ENCODE data around the gene ZNF655.
A peak's percentile ranks its signal among the peaks of the same experiment; 100 is the strongest.

Gene ZNF655

DNA sequence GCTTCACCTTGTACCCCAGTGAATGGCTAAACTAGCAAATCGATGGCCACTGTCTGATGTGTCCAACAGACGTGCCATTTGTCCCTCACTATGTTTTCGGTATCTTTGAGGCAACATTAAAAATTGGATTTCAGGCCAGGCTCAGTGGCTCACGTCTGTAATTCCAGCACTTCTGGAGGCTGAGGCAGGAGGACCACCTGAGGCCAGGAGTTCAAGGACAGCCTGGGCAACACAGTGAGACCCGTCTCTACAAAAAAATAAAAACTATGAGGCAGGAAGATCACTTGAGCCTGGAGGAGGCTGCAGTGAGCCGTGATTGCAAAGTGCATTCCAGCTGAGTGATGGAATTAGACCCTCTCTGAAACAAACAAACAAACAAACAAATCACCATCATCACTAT, 14.5 kb upstream of the ZNF655 start:
- no peak for TF ChIP-seq YY1 (IDR thresholded peaks at IDR 0.05; ENCODE audit: low read depth)
- TF ChIP-seq TAF1 (IDR thresholded peaks at IDR 0.05; ENCODE audit: low read depth) = no peak
- TF ChIP-seq FOXM1 (IDR thresholded peaks at IDR 0.05; ENCODE audit: borderline replicate concordance, low read depth) = no peak
- TF ChIP-seq EP300 (IDR thresholded peaks at IDR 0.05; ENCODE audit: borderline replicate concordance) = no peak
- TF ChIP-seq, protein P1, sequence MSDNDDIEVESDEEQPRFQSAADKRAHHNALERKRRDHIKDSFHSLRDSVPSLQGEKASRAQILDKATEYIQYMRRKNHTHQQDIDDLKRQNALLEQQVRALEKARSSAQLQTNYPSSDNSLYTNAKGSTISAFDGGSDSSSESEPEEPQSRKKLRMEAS (IDR thresholded peaks at IDR 0.05) = no peak
- no peak for TF ChIP-seq TEAD4 (IDR thresholded peaks at IDR 0.05)
- TF ChIP-seq, protein P2, sequence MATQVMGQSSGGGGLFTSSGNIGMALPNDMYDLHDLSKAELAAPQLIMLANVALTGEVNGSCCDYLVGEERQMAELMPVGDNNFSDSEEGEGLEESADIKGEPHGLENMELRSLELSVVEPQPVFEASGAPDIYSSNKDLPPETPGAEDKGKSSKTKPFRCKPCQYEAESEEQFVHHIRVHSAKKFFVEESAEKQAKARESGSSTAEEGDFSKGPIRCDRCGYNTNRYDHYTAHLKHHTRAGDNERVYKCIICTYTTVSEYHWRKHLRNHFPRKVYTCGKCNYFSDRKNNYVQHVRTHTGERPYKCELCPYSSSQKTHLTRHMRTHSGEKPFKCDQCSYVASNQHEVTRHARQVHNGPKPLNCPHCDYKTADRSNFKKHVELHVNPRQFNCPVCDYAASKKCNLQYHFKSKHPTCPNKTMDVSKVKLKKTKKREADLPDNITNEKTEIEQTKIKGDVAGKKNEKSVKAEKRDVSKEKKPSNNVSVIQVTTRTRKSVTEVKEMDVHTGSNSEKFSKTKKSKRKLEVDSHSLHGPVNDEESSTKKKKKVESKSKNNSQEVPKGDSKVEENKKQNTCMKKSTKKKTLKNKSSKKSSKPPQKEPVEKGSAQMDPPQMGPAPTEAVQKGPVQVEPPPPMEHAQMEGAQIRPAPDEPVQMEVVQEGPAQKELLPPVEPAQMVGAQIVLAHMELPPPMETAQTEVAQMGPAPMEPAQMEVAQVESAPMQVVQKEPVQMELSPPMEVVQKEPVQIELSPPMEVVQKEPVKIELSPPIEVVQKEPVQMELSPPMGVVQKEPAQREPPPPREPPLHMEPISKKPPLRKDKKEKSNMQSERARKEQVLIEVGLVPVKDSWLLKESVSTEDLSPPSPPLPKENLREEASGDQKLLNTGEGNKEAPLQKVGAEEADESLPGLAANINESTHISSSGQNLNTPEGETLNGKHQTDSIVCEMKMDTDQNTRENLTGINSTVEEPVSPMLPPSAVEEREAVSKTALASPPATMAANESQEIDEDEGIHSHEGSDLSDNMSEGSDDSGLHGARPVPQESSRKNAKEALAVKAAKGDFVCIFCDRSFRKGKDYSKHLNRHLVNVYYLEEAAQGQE (IDR thresholded peaks at IDR 0.05; ENCODE audit: low read depth) = no peak
- no peak for TF ChIP-seq EGR1 (IDR thresholded peaks at IDR 0.05)
- no peak for TF ChIP-seq NFIC (IDR thresholded peaks at IDR 0.05)
- no peak for TF ChIP-seq RAD21 (IDR thresholded peaks at IDR 0.05; ENCODE audit: low read depth)
- TF ChIP-seq ZBTB7A (IDR thresholded peaks at IDR 0.05; ENCODE audit: low read depth) = no peak
- TF ChIP-seq, protein P3, sequence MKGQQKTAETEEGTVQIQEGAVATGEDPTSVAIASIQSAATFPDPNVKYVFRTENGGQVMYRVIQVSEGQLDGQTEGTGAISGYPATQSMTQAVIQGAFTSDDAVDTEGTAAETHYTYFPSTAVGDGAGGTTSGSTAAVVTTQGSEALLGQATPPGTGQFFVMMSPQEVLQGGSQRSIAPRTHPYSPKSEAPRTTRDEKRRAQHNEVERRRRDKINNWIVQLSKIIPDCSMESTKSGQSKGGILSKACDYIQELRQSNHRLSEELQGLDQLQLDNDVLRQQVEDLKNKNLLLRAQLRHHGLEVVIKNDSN (IDR thresholded peaks at IDR 0.05) = no peak
- TF ChIP-seq TCF12 (IDR thresholded peaks at IDR 0.05; ENCODE audit: low read depth) = no peak
- TF ChIP-seq CEBPB (IDR thresholded peaks at IDR 0.05) = no peak
- no peak for TF ChIP-seq CREB1 (IDR thresholded peaks at IDR 0.05; ENCODE audit: low read depth)

DNA sequence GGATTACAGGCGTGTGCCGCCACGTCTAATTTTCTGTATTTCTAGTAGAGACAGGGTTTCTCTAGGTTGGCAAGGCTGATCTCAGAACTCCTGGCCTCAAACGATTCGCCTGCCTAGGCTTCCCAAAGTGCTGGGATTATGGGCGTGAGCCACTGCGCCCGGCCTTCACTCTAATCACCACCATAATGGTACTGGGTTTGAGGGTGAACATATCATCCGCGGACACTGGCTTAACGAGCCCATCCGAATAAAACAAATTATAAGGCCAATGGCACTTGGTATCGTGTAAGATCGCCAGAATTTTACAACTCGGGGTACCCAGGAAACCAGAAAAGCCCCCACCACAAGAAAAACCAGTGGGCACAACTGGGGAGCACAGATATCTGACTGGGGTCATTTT, 7.1 kb upstream of the ZNF655 start:
- TF ChIP-seq TEAD4 (IDR thresholded peaks at IDR 0.05) (no peak), ZBTB7A (IDR thresholded peaks at IDR 0.05; ENCODE audit: low read depth) (no peak), TAF1 (IDR thresholded peaks at IDR 0.05; ENCODE audit: low read depth) (no peak), TCF12 (IDR thresholded peaks at IDR 0.05; ENCODE audit: low read depth) (no peak)

DNA sequence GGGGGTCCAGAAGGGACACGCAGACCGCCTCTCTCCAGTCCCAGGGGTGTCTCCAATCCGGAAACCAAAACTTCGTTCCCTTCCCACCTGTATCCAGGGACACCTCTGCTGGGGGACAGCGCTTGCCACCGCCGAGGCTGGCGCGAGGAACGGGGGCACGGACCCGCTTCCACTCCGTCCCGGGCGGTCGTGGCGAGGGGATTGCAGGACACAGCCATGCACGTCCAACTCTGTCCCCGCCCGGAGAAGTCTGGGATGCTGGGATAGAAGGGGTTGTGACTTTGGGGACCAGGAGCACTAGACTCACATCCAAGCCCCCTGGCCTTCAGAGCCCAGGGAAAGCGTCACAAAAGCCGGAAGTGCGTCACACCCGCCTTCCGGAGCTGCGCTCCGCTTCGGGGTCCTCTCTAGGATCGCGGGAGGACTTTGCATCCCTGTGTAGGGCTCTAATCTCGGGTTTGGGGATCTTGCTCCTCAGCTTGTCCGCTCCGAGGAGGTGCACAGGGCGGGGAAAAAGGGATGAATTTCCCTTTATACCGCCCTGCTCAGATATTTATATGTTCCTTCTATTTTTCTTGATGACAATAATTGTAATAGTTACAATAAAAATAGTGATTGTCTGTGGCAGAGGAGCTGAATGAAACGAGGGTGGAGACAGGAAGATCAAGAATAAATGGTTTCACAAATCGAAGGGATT, 6.5 kb upstream of the ZNF655 start, which contains the start of gene FAM200A:
TSS of gene FAM200A (minus strand) at position 348 of the 697 bp plus-strand sequence. CDS start 3,707 bp downstream, outside the sequence.
- TF ChIP-seq YY1 (IDR thresholded peaks at IDR 0.05; ENCODE audit: low read depth) = no peak
- TF ChIP-seq NFIC (IDR thresholded peaks at IDR 0.05) = no peak
- TF ChIP-seq TCF12 (IDR thresholded peaks at IDR 0.05; ENCODE audit: low read depth) = peak; percentile 57; the same call in 1 of the 2 replicates
- TF ChIP-seq, protein P1 (IDR thresholded peaks at IDR 0.05) = peak; percentile 46; the same call in 1 of the 2 replicates
- TF ChIP-seq ZBTB7A (IDR thresholded peaks at IDR 0.05; ENCODE audit: low read depth) = 0 out of 2 replicates have a peak, but pooled peaks have one; percentile 31
- TF ChIP-seq, protein P3 (IDR thresholded peaks at IDR 0.05) = peak; percentile 34; the same call in 1 of the 2 replicates
- TF ChIP-seq EP300 (IDR thresholded peaks at IDR 0.05; ENCODE audit: borderline replicate concordance) = no peak
- TF ChIP-seq TEAD4 (IDR thresholded peaks at IDR 0.05) = 0 out of 2 replicates have a peak, but pooled peaks have one; percentile 31
- TF ChIP-seq TAF1 (IDR thresholded peaks at IDR 0.05; ENCODE audit: low read depth) = peak; percentile 87
- TF ChIP-seq RAD21 (IDR thresholded peaks at IDR 0.05; ENCODE audit: low read depth) = no peak
- TF ChIP-seq CEBPB (IDR thresholded peaks at IDR 0.05) = no peak
- no peak for TF ChIP-seq FOXM1 (IDR thresholded peaks at IDR 0.05; ENCODE audit: borderline replicate concordance, low read depth)
- TF ChIP-seq, protein P2 (IDR thresholded peaks at IDR 0.05; ENCODE audit: low read depth) = no peak
- TF ChIP-seq EGR1 (IDR thresholded peaks at IDR 0.05) = no peak
- peak; percentile 93 for TF ChIP-seq CREB1 (IDR thresholded peaks at IDR 0.05; ENCODE audit: low read depth)

DNA sequence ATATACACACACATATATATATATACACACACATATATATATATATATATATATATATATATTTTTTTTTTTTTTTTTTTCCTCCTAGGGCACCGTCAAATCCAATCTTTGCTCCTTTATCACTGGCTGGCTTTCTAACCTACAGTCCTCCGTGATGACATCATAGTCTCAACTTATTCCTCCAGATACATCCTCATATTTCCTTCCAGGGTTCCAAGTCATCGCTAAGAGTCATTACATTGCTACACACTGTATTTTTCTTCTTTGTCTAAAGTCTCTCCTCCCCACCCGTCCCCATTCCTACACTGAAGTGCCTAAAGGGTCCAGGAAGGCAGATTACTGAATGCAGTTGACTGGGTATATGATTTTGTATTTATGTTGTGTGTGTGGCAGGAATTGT, 5.4 kb upstream of the ZNF655 start:
- TF ChIP-seq, protein P2 (IDR thresholded peaks at IDR 0.05; ENCODE audit: low read depth) = no peak
- TF ChIP-seq RAD21 (IDR thresholded peaks at IDR 0.05; ENCODE audit: low read depth) (no peak), TCF12 (IDR thresholded peaks at IDR 0.05; ENCODE audit: low read depth) (no peak), EP300 (IDR thresholded peaks at IDR 0.05; ENCODE audit: borderline replicate concordance) (no peak), FOXM1 (IDR thresholded peaks at IDR 0.05; ENCODE audit: borderline replicate concordance, low read depth) (no peak), TAF1 (IDR thresholded peaks at IDR 0.05; ENCODE audit: low read depth) (no peak), CEBPB (IDR thresholded peaks at IDR 0.05) (no peak), EGR1 (IDR thresholded peaks at IDR 0.05) (no peak), TEAD4 (IDR thresholded peaks at IDR 0.05) (no peak), ZBTB7A (IDR thresholded peaks at IDR 0.05; ENCODE audit: low read depth) (no peak), YY1 (IDR thresholded peaks at IDR 0.05; ENCODE audit: low read depth) (no peak), CREB1 (IDR thresholded peaks at IDR 0.05; ENCODE audit: low read depth) (no peak), NFIC (IDR thresholded peaks at IDR 0.05) (no peak)
- TF ChIP-seq, protein P1 (IDR thresholded peaks at IDR 0.05) = no peak
- TF ChIP-seq, protein P3 (IDR thresholded peaks at IDR 0.05) = no peak
